ENCODE results near the gene FAM83C. TPM values are rescaled to one million over a fixed set of nuclear protein-coding genes. Genes with fewer than 3 reads are reported as not detected.

Gene FAM83C
- total RNA-seq, 1 experiment from 2014 or later, result not detected

GRCh38 chr20:35327074-35327976 is 35.1 kb upstream of the FAM83C start:
- CTCF ChIA-PET, result interaction anchor here (1.2 to 1.4 kb wide), 2 partner anchors 23 to 120 kb away, joined by 7 to 8 read pairs; no protein-coding TSS in a partner anchor
- peak; percentile 65 for DNase-seq (ENCODE audit: unreplicated experiment)
- H3K36me3 Mint-ChIP-seq (ENCODE audit: insufficient read depth, unreplicated experiment), result peaks cover 6% of the 10 kb centered on the region
- no peak overlapping the region for H3K27ac Mint-ChIP-seq (ENCODE audit: low read depth, unreplicated experiment)
- peaks cover 34% of the 10 kb centered on the region for H3K4me1 Mint-ChIP-seq (ENCODE audit: insufficient read depth, unreplicated experiment)
- H3K27me3 Mint-ChIP-seq (ENCODE audit: insufficient read depth, unreplicated experiment), result no peaks in the 10 kb centered on the region
- TF ChIP-seq CTCF (IDR thresholded peaks at IDR 0.05; ENCODE audit: unreplicated experiment), result no peak
- POLR2A ChIA-PET, result interaction anchor here (0.8 to 11.2 kb wide), 4 partner anchors 9 to 19 kb away, joined by 3 to 227 read pairs (median 6); no protein-coding TSS in a partner anchor
- intact Hi-C loops (cut with micrococcal nuclease), result no loop called here
- no peaks in the 10 kb centered on the region for H3K9me3 Mint-ChIP-seq (ENCODE audit: unreplicated experiment)
- no peak overlapping the region for H3K4me3 Mint-ChIP-seq (ENCODE audit: unreplicated experiment)
- BruUV-seq (replicated peaks), result no TSS peak

- POLR2A ChIA-PET, result interaction anchor here (0.8 to 11.2 kb wide), 4 partner anchors 8 to 19 kb away, joined by 3 to 227 read pairs (median 6); no protein-coding TSS in a partner anchor
- no peak for DNase-seq (ENCODE audit: unreplicated experiment)
- no TSS peak for BruUV-seq (replicated peaks)
- CTCF ChIA-PET, result interaction anchor here (1.2 to 1.4 kb wide), 2 partner anchors 22 to 120 kb away, joined by 7 to 8 read pairs; no protein-coding TSS in a partner anchor
- Mint-ChIP-seq H3K9me3 (ENCODE audit: unreplicated experiment) (no peaks in the 10 kb centered on the region), H3K4me3 (ENCODE audit: unreplicated experiment) (no peak overlapping the region), H3K27ac (ENCODE audit: low read depth, unreplicated experiment) (no peak overlapping the region), H3K27me3 (ENCODE audit: insufficient read depth, unreplicated experiment) (no peaks in the 10 kb centered on the region), H3K4me1 (ENCODE audit: insufficient read depth, unreplicated experiment) (peaks cover 34% of the 10 kb centered on the region), H3K36me3 (ENCODE audit: insufficient read depth, unreplicated experiment) (peaks cover 6% of the 10 kb centered on the region)
- TF ChIP-seq CTCF (IDR thresholded peaks at IDR 0.05; ENCODE audit: unreplicated experiment), result no peak
- intact Hi-C loops (cut with micrococcal nuclease), result no loop called here
Observed at GRCh38 chr20:35326740-35327073, 34.5 kb upstream of the FAM83C start.

- peaks cover 34% of the 10 kb centered on the region for H3K4me1 Mint-ChIP-seq (ENCODE audit: insufficient read depth, unreplicated experiment)
- TF ChIP-seq CTCF (IDR thresholded peaks at IDR 0.05; ENCODE audit: unreplicated experiment), result no peak
- no peak for DNase-seq (ENCODE audit: unreplicated experiment)
- intact Hi-C loops (cut with micrococcal nuclease), result no loop called here
- no peaks in the 10 kb centered on the region for H3K9me3 Mint-ChIP-seq (ENCODE audit: unreplicated experiment)
- CTCF ChIA-PET, result interaction anchor here (1.2 to 1.4 kb wide), 2 partner anchors 22 to 121 kb away, joined by 7 to 8 read pairs; no protein-coding TSS in a partner anchor
- BruUV-seq (replicated peaks), result no TSS peak
- POLR2A ChIA-PET, result interaction anchor here (0.8 to 11.2 kb wide), 4 partner anchors 8 to 18 kb away, joined by 3 to 227 read pairs (median 6); no protein-coding TSS in a partner anchor
- peak overlapping the region; percentile 73 for H3K27ac Mint-ChIP-seq (ENCODE audit: low read depth, unreplicated experiment)
- H3K36me3 Mint-ChIP-seq (ENCODE audit: insufficient read depth, unreplicated experiment), result peaks cover 7% of the 10 kb centered on the region
- H3K27me3 Mint-ChIP-seq (ENCODE audit: insufficient read depth, unreplicated experiment), result no peaks in the 10 kb centered on the region
- H3K4me3 Mint-ChIP-seq (ENCODE audit: unreplicated experiment), result no peak overlapping the region
Observed at GRCh38 chr20:35326021-35326739, 34.0 kb upstream of the FAM83C start.

- ChIA-PET CTCF (no interaction called here), POLR2A (interaction anchor here (1.0 kb wide), 1 partner anchor 19 kb away, joined by 4 read pairs; no protein-coding TSS in a partner anchor)
- no peak for DNase-seq (ENCODE audit: unreplicated experiment)
- no peak overlapping the region for H3K4me3 Mint-ChIP-seq (ENCODE audit: unreplicated experiment)
- BruUV-seq (replicated peaks), result no TSS peak
- H3K27me3 Mint-ChIP-seq (ENCODE audit: insufficient read depth, unreplicated experiment), result no peaks in the 10 kb centered on the region
- peak overlapping the region; percentile 73 for H3K27ac Mint-ChIP-seq (ENCODE audit: low read depth, unreplicated experiment)
- intact Hi-C loops (cut with micrococcal nuclease), result no loop called here
- peaks cover 36% of the 10 kb centered on the region for H3K4me1 Mint-ChIP-seq (ENCODE audit: insufficient read depth, unreplicated experiment)
- TF ChIP-seq CTCF (IDR thresholded peaks at IDR 0.05; ENCODE audit: unreplicated experiment), result no peak
- peaks cover 12% of the 10 kb centered on the region for H3K36me3 Mint-ChIP-seq (ENCODE audit: insufficient read depth, unreplicated experiment)
- no peaks in the 10 kb centered on the region for H3K9me3 Mint-ChIP-seq (ENCODE audit: unreplicated experiment)
Observed at GRCh38 chr20:35325401-35325800, 33.2 kb upstream of the FAM83C start.
